Keratinocyte (primary cell): ENCODE results near the gene MND1. TPM values are rescaled to one million over a fixed set of nuclear protein-coding genes. Genes with fewer than 3 reads are reported as not detected.

Source experiments
- DNase-seq: peaks from one replicate; pipeline ENCODE4 v3.0.0-alpha.2; 2011; ENCODE audit warnings: low read depth, missing footprints, low spot score
- FAIRE-seq: peaks from 2 replicates; lab custom pipeline; 2011; peaks lifted over from hg19 to GRCh38; lab: Jason Lieb, UNC
- H2AFZ ChIP-seq: 2 replicates; pipeline ENCODE4 v1.6.0; 2012; ENCODE audit warnings: low read length, control low read depth, inconsistent platforms; ENCODE audit not compliant: control insufficient read depth
- H3K27ac ChIP-seq: 2 replicates; pipeline ENCODE4 v1.5.1; 2011; ENCODE audit warnings: low read length; ENCODE audit not compliant: control insufficient read depth, insufficient read depth
- H3K27me3 ChIP-seq: 3 replicates; pipeline ENCODE4 v1.6.0; 2011; ENCODE audit warnings: low read length; ENCODE audit not compliant: control insufficient read depth, insufficient read depth; ENCODE audit errors: extremely low read depth
- H3K36me3 ChIP-seq, 2 experiments: 2 replicates in 1 of 2; 3 replicates in 1 of 2; pipeline ENCODE4 v1.5.1; 2011; ENCODE audit warnings: low read length in 2 of 2, mild to moderate bottlenecking in 1 of 2; ENCODE audit not compliant: control insufficient read depth in 2 of 2, insufficient read depth in 2 of 2; ENCODE audit errors: extremely low read depth in 1 of 2
- H3K4me1 ChIP-seq: 3 replicates; pipeline ENCODE4 v1.5.1; 2011; ENCODE audit warnings: low read length; ENCODE audit not compliant: control insufficient read depth, insufficient read depth; ENCODE audit errors: extremely low read depth
- H3K4me2 ChIP-seq: 3 replicates; pipeline ENCODE4 v1.6.0; 2011; ENCODE audit warnings: low read depth, low read length; ENCODE audit not compliant: control insufficient read depth, insufficient read depth; ENCODE audit errors: extremely low read depth
- H3K4me3 ChIP-seq, 3 experiments: fragments of 200-600 bp in 1 of 3; sonication (generic) in 1 of 3; 2 replicates in 2 of 3; 3 replicates in 1 of 3; pipeline ENCODE4 v1.5.1; 2011 to 2016; ENCODE audit warnings: low read length in 3 of 3, mild to moderate bottlenecking in 3 of 3, control low read depth in 2 of 3, inconsistent platforms in 1 of 3, low read depth in 1 of 3, mixed read lengths in 1 of 3, mixed run types in 1 of 3, moderate library complexity in 1 of 3; ENCODE audit not compliant: control insufficient read depth in 2 of 3, insufficient read depth in 2 of 3; ENCODE audit errors: extremely low read depth in 1 of 3
- H3K79me2 ChIP-seq: 2 replicates; pipeline ENCODE4 v1.6.0; 2012; ENCODE audit warnings: low read length; ENCODE audit not compliant: control insufficient read depth, insufficient read depth
- H3K9ac ChIP-seq: 3 replicates; pipeline ENCODE4 v1.6.0; 2011; ENCODE audit warnings: low read length; ENCODE audit not compliant: control insufficient read depth, insufficient read depth; ENCODE audit errors: extremely low read depth
- H3K9me1 ChIP-seq: 3 replicates; pipeline ENCODE4 v1.6.0; 2011; ENCODE audit warnings: low read length; ENCODE audit not compliant: control insufficient read depth, insufficient read depth; ENCODE audit errors: extremely low read depth
- H3K9me3 ChIP-seq: 2 replicates; pipeline ENCODE4 v1.5.1; 2012; ENCODE audit warnings: low read depth, low read length; ENCODE audit not compliant: control insufficient read depth
- H4K20me1 ChIP-seq: 3 replicates; pipeline ENCODE4 v1.6.0; 2011; ENCODE audit warnings: low read length; ENCODE audit not compliant: control insufficient read depth, insufficient read depth; ENCODE audit errors: extremely low read depth
- EZH2 ChIP-seq: IDR thresholded peaks from one replicate; pipeline ENCODE4 v1.6.1; 2012; ENCODE audit warnings: inconsistent platforms, mild to moderate bottlenecking, low read length, moderate library complexity
- dilution Hi-C: fragments of 300-500 bp; cut with MboI; formaldehyde crosslinking; loops from one replicate; pipeline ENCODE4 v1.7.0; 2020; ENCODE audit warnings: low sequenced_read_pairs; ENCODE audit not compliant: extremely low pct_ligation_motif_present
- polyA plus RNA-seq, 5 experiments: library from polyadenylated mRNA; depleted of rRNA in 3 of 5; stranded (reverse) in 3 of 5; stranded (forward) in 1 of 5; unstranded in 1 of 5; fragments of >200 nt; gene quantifications; 1 replicate in 1 of 5; 2 replicates in 3 of 5; 3 replicates in 1 of 5; pipeline versions ENCODE4 v1.2.1 to v1.2.3, GENCODE V29; 2011 to 2012; ENCODE audit warnings: missing spikeins in 2 of 5, low read depth in 1 of 5, low replicate concordance in 1 of 5
- TF ChIP-seq, protein P1 (sequence below), 3 experiments: IDR thresholded peaks in 1 of 3; conservative IDR thresholded peaks in 1 of 3; optimal IDR thresholded peaks in 1 of 3; 2 replicates in 2 of 3; 3 replicates in 1 of 3; pipeline versions ENCODE3 to v1.5.1; 2011; ENCODE audit warnings: low read length in 3 of 3, mild to moderate bottlenecking in 3 of 3, moderate library complexity in 2 of 3, control low read depth in 1 of 3, inconsistent platforms in 1 of 3; ENCODE audit not compliant: insufficient read depth in 2 of 3; ENCODE audit errors: extremely low read depth in 1 of 3

MND1 gene
- polyA plus RNA-seq, 1 donor (not counting 4 experiments of a cell fraction or from before 2014, with no cell fraction given) = 4.9 TPM

DNA sequence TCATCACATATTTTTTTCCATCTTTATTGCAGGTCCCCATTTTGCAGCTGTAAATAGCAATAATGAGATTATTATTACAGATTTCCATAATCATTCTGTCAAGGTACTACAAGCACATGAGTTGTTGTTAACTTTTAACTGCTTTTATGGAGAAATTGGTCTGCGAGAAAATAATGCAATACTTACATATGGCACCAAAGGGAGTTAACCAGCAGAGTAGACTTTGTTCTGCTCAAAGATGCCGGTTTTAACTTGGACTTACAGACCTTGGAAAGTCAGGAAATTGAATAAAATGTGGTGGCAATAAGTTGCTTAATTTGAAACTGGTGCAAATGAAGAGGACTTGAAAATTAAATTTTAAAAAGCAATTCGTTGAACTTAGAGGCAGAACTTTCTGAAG is 20.4 kb upstream of the MND1 start:
- no peaks in the 10 kb centered on the region for H3K79me2 ChIP-seq
- H3K9me3 ChIP-seq = no peaks in the 10 kb centered on the region
- H3K36me3 ChIP-seq = no peaks in the 10 kb centered on the region
- H3K4me2 ChIP-seq = no peak overlapping the region
- no peaks in the 10 kb centered on the region for H3K9me1 ChIP-seq
- no peak overlapping the region for H3K9ac ChIP-seq
- no peaks in the 10 kb centered on the region for H3K27me3 ChIP-seq
- no peak overlapping the region for H2AFZ ChIP-seq
- H3K27ac ChIP-seq = no peak overlapping the region
- FAIRE-seq (no peak), DNase-seq (no peak)
- no peaks in the 10 kb centered on the region for H3K4me1 ChIP-seq
- H3K4me3 ChIP-seq = no peak overlapping the region
- TF ChIP-seq, protein P1, sequence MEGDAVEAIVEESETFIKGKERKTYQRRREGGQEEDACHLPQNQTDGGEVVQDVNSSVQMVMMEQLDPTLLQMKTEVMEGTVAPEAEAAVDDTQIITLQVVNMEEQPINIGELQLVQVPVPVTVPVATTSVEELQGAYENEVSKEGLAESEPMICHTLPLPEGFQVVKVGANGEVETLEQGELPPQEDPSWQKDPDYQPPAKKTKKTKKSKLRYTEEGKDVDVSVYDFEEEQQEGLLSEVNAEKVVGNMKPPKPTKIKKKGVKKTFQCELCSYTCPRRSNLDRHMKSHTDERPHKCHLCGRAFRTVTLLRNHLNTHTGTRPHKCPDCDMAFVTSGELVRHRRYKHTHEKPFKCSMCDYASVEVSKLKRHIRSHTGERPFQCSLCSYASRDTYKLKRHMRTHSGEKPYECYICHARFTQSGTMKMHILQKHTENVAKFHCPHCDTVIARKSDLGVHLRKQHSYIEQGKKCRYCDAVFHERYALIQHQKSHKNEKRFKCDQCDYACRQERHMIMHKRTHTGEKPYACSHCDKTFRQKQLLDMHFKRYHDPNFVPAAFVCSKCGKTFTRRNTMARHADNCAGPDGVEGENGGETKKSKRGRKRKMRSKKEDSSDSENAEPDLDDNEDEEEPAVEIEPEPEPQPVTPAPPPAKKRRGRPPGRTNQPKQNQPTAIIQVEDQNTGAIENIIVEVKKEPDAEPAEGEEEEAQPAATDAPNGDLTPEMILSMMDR (optimal IDR thresholded peaks at IDR 0.05 in 1 of 3, IDR thresholded peaks at IDR 0.05 in 1 of 3, conservative IDR thresholded peaks at IDR 0.05 in 1 of 3; ENCODE audit: extremely low read depth in 1 of 3, insufficient read depth in 2 of 3, low read length in 3 of 3) = no peak
- H4K20me1 ChIP-seq = no peaks in the 10 kb centered on the region
- dilution Hi-C loops = no loop called here

DNA sequence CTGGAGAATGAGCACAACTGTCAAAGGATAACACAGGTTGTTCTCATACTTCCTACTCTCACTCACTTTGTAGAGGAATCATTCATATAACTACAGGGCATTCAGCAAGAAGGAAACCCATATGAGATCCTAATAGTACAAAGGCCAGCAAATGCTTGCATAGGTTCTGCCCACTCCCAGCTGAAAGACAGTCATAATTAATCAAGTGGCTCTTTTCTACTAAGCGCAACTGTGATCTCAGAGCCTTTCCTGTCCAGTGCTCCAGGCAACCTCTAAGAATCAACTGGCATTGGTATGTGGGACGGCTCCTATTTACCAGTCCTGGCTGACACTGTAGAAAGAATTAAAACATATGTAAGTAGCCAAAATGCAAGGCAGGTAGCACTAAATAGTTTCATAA is 18.9 kb upstream of the MND1 start:
- no peak for FAIRE-seq
- dilution Hi-C loops = no loop called here
- no peak overlapping the region for H3K9ac ChIP-seq
- no peak overlapping the region for H3K4me2 ChIP-seq
- no peak for DNase-seq
- H3K4me1 ChIP-seq = no peaks in the 10 kb centered on the region
- no peaks in the 10 kb centered on the region for H4K20me1 ChIP-seq
- H3K9me1 ChIP-seq = no peaks in the 10 kb centered on the region
- no peak overlapping the region for H2AFZ ChIP-seq
- H3K36me3 ChIP-seq = no peaks in the 10 kb centered on the region
- H3K4me3 ChIP-seq = no peak overlapping the region
- no peaks in the 10 kb centered on the region for H3K9me3 ChIP-seq
- TF ChIP-seq, protein P1 (optimal IDR thresholded peaks at IDR 0.05 in 1 of 3, IDR thresholded peaks at IDR 0.05 in 1 of 3, conservative IDR thresholded peaks at IDR 0.05 in 1 of 3; ENCODE audit: extremely low read depth in 1 of 3, insufficient read depth in 2 of 3, low read length in 3 of 3) = no peak
- no peak for TF ChIP-seq EZH2
- H3K79me2 ChIP-seq = no peaks in the 10 kb centered on the region
- H3K27ac ChIP-seq = no peak overlapping the region
- no peaks in the 10 kb centered on the region for H3K27me3 ChIP-seq
